GM12874 (cell line): Measurements from ENCODE around the gene CCDC6.

ENCODE experiments used
- TF ChIP-seq, protein P1 (sequence below): IDR thresholded peaks from 2 replicates; pipeline ENCODE4 v1.5.1; 2011; ENCODE audit warnings: low read depth, mild to moderate bottlenecking, control low read depth, low read length, moderate library complexity; ENCODE audit not compliant: insufficient read depth

CCDC6 gene

DNA sequence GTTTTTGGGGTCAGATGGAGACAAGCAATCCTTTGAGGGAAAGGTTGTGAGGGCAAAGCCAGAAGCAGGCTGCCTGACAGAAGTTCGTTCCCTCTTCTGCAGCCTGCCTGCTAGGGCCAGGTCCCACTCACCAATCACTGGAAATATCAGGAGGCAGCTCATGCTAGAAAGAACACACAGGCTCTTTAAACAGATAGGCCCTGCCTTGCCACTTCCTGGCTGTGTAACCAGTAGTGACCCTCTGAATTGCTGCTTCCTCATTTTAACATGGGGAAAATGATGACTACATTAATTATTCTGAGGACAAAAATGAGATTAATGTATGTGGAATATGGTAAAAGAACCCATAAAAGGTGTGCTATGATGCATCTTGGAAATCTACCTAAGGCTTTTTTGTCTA lies 102.6 kb downstream of the CCDC6 start:
- TF ChIP-seq, protein P1, sequence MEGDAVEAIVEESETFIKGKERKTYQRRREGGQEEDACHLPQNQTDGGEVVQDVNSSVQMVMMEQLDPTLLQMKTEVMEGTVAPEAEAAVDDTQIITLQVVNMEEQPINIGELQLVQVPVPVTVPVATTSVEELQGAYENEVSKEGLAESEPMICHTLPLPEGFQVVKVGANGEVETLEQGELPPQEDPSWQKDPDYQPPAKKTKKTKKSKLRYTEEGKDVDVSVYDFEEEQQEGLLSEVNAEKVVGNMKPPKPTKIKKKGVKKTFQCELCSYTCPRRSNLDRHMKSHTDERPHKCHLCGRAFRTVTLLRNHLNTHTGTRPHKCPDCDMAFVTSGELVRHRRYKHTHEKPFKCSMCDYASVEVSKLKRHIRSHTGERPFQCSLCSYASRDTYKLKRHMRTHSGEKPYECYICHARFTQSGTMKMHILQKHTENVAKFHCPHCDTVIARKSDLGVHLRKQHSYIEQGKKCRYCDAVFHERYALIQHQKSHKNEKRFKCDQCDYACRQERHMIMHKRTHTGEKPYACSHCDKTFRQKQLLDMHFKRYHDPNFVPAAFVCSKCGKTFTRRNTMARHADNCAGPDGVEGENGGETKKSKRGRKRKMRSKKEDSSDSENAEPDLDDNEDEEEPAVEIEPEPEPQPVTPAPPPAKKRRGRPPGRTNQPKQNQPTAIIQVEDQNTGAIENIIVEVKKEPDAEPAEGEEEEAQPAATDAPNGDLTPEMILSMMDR, result no peak

DNA sequence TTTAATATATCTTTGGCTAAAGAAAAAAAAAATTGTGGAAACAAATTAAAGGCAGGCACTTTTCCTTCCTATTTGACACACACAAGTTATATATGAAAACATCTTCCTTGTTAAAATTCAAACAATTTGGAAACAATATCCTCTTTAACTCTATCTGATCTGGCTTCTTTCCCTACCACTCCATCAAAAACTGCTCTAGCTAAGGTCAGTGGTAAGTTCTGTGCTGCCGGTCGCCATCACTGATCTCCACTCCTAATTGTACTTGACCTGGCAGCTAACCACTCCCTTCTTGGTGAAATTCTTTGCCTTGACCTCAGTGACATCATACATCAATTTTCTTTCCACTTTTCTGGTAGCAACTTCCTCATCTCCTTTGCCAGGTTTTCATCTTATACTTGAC lies 105.2 kb downstream of the CCDC6 start:
- TF ChIP-seq, protein P1, result no peak

DNA sequence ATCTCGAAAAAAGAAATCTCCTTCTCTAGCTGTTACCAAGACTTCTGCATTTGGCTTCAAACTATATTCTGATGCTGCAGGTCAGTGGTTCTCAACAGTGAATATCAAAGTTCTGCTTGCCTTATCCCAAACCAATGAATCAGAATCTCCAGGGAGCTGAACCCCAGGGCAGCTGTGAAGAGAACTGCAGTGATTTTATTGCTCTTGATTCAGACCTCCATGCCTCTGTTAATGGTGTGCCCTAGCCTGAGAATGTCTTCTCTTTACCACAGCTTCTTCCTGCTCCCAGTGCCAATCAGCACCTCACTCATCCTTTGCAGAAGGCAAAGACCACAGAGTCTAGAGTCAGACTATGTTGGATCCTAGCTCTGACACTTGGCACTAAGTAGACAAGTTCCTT lies 106.9 kb downstream of the CCDC6 start:
- TF ChIP-seq, protein P1, result no peak

DNA sequence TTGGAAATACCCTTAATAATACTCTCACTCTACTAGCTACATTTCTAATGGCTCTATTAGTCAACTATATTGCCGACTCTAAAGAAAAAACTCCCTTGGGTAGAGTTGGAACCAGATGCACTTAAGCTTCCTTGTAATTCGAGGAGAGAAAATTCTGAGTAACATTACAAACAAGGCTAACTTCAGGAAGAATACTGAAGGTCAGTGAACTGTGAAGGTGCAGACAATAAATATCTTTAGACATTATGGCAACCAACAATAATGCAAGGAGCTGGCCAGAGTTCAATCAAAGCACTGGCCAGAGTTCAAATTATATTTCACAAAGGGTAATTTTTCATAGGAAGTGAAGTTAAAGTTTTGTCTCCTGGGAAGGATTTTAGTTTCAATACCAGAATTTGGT lies 112.4 kb downstream of the CCDC6 start:
- TF ChIP-seq, protein P1, result no peak

DNA sequence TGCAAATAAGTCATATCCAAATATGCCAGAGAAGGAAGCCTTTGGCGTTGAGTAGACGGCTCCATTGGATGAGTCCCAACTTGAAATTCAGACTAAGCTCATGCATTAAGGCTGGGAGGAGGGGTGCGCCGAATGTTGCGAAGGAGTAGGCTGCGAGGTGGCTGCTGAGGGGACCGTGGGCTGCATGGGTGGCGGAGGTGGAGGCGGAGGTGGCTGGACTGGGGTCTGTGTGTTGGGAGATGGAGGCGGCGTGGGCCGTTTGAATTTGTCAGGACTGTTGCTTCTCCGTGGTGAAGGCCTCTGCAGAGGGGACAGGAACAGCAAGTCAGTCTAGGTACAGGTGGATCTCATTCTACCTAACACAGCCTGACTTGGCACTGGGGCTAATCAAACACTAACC lies 113.5 kb downstream of the CCDC6 start:
- TF ChIP-seq, protein P1, result no peak

DNA sequence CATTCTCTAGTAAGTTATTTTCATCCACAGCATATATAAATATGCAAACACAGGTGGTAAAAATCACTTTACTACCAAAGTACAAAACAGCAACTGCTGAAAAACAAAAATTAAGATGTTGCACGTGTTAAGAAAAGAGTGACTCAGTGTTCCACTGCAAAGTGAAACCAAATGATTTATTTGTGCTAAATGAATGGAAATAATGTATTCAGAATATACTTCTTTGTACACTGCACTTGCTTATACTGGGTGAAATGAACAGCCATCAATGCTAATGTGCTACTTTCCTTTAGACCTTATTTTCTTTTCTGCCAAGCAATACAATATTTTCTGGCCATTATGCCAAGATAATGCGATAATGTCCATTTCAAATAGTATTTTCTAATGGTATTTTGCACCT lies 114.8 kb downstream of the CCDC6 start:
- TF ChIP-seq, protein P1, result no peak

DNA sequence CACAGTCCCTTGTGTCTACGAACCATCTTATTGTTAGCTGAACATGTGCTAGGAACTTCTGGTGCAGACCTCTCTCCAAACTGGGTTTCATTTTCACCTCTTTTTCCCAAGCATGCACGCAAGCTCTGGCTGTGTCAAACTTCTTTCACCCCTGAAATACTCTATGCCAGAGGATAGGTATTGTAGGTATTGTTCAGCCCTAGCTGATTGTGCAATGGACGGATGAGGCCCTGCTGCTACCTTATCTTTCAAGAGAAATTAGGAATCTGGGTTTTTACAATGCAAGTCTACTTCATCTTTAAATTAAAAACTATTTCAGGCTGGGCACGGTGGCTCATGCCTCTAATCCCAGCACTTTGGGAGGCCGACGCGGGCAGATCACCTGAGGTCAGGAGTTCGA lies 124.8 kb downstream of the CCDC6 start:
- TF ChIP-seq, protein P1, result no peak
